Cortex of kidney (tissue), 1 donor: Measurements from ENCODE around the gene SPECC1.
"Not testable (repeated sequence)": the region's sequence is repeated elsewhere in the genome, so short reads cannot be mapped to it uniquely, and the experiment has no call there.

Experiments
- DNase-seq: peaks from one replicate; lab custom pipeline; 2025; lab: John Stamatoyannopoulos, UW

Gene SPECC1

DNA sequence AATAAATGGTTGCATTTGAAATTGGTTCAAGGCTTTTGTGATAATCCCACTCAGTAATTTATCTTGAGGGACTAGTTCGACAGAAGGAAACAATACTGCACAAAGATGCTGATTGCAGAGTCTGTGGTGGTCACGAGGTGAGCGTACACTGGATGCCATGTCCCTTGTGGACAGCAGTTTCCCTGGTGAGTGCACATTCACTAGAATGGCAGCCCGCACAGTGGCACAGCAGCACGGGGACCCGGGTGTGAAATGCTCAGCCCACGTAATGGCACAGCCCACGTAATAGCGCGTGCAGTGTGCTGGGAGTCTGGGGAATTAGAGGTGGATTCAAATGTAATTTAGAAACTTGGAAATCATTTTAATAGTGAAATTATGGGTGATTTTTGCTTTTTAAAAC is 304.1 kb downstream of the SPECC1 start:
- DNase-seq: no peak

DNA sequence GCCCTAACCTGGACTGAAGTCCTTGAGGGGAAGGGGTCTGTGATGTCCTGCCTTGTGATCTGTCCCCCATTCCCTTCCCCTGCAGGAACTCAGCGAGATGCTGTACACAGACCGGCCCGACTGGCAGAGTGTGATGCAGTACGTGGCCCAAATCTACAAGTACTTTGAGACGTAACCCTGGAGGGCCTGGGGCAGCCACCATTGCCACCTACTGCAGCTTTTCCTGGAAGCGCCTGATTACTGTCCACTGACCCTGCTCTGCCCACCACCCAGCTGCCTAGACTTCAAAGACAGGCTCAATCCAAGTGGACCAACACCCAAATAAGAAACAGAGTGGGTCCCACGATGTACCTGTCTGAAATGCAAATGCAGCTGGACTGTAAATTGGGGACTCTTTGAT is 304.7 kb downstream of the SPECC1 start:
- DNase-seq: no peak

DNA sequence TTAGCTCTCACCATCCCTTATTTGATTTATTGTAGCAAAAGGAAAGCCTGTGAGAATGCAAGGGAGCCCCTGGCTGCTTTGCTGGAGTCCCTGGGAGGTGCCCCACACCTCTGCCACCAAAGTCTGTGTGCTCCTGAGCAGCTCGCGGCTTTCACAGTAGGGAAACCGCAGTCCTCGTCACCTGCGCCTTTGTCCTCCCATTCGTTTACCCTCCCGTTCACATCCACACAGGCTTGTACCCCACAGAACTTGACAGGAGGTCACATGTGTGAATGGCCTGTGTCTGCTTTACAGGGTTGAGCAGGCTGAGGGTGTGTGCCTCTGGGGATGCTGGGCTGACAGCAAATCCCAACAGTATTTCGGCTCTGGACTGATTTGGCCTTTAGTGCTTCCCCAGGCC is 305.7 kb downstream of the SPECC1 start:
- DNase-seq: no peak

DNA sequence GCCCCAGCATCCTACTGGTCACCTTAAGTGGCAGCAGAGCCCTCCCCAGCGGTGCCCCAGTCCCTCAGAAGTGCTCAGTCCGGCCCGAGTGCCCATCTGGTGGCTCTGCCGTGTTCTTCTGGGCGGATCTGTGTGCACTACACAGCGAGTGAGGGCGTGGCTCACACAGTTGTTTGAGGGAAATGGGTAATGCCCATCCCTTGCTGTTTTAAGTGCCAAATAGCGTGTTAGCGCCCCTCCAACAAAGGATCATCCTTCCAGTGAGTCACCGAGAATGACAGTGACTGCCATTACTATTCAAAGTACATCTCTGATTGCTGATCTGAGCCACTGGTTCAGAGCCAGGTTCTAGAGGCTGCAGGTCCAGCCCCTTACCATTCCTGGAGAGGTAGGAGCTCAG is 306.2 kb downstream of the SPECC1 start:
- no peak for DNase-seq

DNA sequence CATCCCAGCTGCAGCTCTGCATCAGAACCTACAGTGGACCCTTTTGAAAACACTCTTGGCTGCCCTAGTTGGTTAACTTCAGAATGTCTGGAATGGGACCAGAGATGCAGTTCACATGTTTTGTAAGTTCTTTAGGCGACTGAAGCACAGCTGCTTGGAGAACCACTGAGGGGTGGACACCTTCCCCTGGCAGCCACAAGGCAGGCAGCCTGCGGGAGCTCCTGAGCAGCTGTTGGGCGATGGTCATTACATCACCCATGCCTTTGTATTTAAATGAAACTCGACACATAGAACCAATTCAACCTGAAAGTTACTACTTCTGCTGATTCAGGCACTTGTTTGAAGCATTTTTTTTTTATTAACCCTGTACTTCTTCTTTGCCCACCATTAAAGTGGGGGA is 306.7 kb downstream of the SPECC1 start:
- no peak for DNase-seq

DNA sequence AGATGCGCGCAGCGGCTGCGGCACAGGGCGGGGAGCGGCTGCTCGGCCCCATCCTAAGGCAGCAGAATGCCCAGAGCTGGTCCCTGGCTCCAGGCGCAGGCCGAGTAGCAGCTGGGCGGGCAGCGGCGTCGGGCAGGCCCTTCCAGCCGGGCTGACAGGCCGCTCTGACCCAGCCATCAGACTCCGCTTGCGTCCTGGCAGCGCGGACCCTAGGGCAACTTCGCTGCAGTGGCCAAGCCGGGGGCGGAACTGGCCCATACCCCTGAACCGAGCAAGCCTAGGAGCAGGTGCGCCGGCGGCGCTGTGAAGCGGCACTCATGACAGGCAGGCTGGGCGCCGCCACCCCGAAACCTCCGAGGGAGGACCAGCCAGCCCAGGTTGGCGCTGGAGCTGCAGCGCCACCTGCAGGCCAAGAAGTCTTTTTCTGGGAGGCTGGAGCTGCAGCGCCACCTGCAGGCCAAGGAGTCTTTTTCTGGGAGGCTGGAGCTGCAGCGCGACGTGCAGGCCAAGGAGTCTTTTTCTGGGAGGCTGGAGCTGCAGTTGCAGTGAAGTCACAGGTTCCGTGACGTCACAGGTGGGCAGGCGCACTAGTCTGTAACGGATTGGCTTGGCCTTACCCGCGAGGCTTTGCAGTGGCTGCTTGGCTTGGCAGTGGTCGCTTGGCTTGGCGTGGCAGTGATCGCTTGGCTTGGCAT is 311.5 kb downstream of the SPECC1 start:
- DNase-seq: not testable (repeated sequence)

DNA sequence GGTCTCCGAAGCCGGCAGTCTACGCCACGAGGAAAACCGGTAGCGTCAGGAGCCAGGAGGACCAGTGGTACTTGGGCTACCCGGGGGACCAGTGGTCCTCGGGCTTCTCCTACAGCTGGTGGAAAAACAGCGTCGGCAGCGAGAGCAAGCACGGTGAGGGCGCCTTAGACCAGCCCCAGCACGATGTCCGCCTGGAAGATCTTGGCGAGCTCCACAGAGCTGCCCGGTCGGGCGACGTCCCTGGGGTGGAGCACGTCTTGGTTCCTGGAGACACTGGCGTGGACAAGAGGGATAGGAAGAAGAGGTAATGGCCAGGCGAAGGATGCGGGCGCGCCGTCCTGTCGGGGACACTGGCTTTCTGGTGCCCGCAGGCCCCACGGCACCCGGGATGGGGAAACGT is 312.2 kb downstream of the SPECC1 start:
- not testable (repeated sequence) for DNase-seq

DNA sequence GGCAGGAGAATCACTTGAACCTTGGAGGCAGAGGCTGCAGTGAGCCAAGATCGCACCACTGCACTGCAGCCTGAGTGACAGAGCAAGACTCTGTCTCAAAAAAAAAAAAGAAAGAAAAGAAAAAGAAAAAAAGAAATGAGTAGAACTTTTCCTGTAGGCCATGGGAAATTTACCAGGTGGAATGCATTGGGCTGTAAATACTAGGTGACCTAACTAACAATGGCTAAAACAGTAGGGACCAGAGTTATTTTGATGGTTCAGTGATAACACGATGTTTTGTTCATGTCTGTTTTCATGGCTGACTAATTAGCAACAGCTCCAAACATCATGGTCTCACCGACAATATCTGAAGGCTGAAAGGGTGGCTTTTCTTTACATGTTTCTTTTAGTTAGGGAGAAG is 318.6 kb downstream of the SPECC1 start:
- DNase-seq: not testable (repeated sequence)

DNA sequence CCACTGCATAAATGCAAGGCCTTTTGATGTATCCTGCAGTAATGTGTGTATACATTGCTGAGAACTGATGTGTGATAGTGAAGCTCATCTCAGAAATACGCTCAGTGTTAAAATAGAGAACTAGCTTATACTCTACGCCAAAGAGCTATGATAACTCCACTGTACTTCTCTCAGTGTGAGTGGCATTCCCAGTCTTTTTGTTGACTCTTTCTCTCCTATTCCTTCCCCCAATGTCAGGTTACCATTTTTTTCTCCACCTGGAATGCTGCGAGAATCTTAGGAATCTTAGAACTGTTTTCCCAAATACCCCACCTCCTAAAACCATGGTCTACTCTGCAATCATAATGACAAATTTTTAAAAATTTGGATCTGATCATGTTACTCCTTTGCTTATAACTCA is 342.2 kb downstream of the SPECC1 start:
- not testable (repeated sequence) for DNase-seq

DNA sequence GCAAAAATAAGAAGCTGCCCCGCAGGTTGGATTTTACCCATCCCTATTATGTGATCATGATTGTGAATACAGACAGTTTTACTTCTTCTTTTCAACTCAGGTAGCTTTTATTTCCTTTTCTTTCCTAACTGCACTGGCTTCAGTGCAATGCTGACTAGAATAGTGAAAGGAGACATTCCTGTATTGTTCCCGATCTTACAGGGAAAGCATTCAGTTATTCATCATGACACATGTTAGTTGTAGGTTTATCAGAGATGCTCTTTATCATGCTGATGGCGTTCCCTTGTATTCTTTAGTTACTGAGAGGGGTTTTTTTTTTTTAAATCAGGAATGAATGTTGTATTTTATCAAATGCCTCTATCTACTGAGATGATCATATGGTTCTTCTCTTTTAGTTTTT is 343.4 kb downstream of the SPECC1 start:
- not testable (repeated sequence) for DNase-seq

DNA sequence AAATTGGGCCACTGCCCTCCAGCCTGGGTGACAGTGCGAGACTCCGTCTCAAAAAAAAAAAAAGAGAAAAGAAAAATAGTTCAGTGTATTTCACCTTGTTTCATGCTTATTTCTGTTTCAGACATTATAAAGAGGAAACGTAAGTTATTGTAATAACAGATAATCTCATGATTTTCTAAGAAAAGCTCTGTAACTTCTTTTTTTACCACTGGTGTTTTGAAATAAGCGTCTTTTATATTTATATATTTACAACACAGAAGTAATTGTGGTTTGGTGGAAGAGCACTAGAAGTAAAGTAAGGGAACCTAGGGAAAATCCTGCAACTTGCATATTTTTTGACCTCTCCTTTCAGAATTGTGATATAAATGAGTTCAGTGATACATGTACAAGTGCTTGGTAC is 354.7 kb downstream of the SPECC1 start:
- not testable (repeated sequence) for DNase-seq
